ENCODE results near the gene NHEJ1.

The NHEJ1 gene

GRCh38 chr2:219109471-219109870, 51.1 kb downstream of the NHEJ1 start:
- Histone ChIP-seq H3K9me2 (ENCODE audit: low read depth, low read length) (no peaks in the 10 kb centered on the region), H3K27me3 (ENCODE audit: insufficient read depth, low read length) (no peaks in the 10 kb centered on the region), H3K4me1 (ENCODE audit: insufficient read depth, low read length, severe bottlenecking) (no peaks in the 10 kb centered on the region), H3K4me2 (ENCODE audit: low read length) (no peak overlapping the region), H2AFZ (ENCODE audit: low read length) (no peak overlapping the region), H3K9me3 (ENCODE audit: low read length) (no peaks in the 10 kb centered on the region), H3K9ac (ENCODE audit: low read length) (no peak overlapping the region), H3K36me3 (ENCODE audit: insufficient read depth, low read length) (no peaks in the 10 kb centered on the region), H3K4me3 (ENCODE audit: low read depth, low read length, poor library complexity, severe bottlenecking) (no peak overlapping the region), H3K27ac (ENCODE audit: low read depth, low read length, poor library complexity, severe bottlenecking) (no peak overlapping the region), H3F3A (ENCODE audit: insufficient read depth, low read length) (no peaks in the 10 kb centered on the region), H4K20me1 (ENCODE audit: insufficient read depth, low read length) (no peaks in the 10 kb centered on the region), H3K79me2 (ENCODE audit: insufficient read depth, low read length) (no peaks in the 10 kb centered on the region)
- TF ChIP-seq EZH2 (IDR thresholded peaks at IDR 0.05; ENCODE audit: borderline replicate concordance, low read length), result no peak
- no peak for TF ChIP-seq CTCF (IDR thresholded peaks at IDR 0.05; ENCODE audit: low read length)

GRCh38 chr2:219107758-219108157, 52.9 kb downstream of the NHEJ1 start:
- no peaks in the 10 kb centered on the region for H3K4me1 ChIP-seq (ENCODE audit: insufficient read depth, low read length, severe bottlenecking)
- H3K4me3 ChIP-seq (ENCODE audit: low read depth, low read length, poor library complexity, severe bottlenecking), result no peak overlapping the region

GRCh38 chr2:219106251-219106650, 54.4 kb downstream of the NHEJ1 start:
- Histone ChIP-seq H3K4me2 (ENCODE audit: low read length) (no peak overlapping the region), H3K9ac (ENCODE audit: low read length) (no peak overlapping the region), H2AFZ (ENCODE audit: low read length) (no peak overlapping the region), H3F3A (ENCODE audit: insufficient read depth, low read length) (no peaks in the 10 kb centered on the region), H3K79me2 (ENCODE audit: insufficient read depth, low read length) (no peaks in the 10 kb centered on the region), H4K20me1 (ENCODE audit: insufficient read depth, low read length) (no peaks in the 10 kb centered on the region), H3K27me3 (ENCODE audit: insufficient read depth, low read length) (no peaks in the 10 kb centered on the region), H3K9me3 (ENCODE audit: low read length) (no peaks in the 10 kb centered on the region), H3K36me3 (ENCODE audit: insufficient read depth, low read length) (no peaks in the 10 kb centered on the region), H3K27ac (ENCODE audit: low read depth, low read length, poor library complexity, severe bottlenecking) (no peak overlapping the region), H3K4me3 (ENCODE audit: low read depth, low read length, poor library complexity, severe bottlenecking) (no peak overlapping the region), H3K4me1 (ENCODE audit: insufficient read depth, low read length, severe bottlenecking) (no peaks in the 10 kb centered on the region), H3K9me2 (ENCODE audit: low read depth, low read length) (no peaks in the 10 kb centered on the region)
- TF ChIP-seq CTCF (IDR thresholded peaks at IDR 0.05; ENCODE audit: low read length), result no peak
- TF ChIP-seq EZH2 (IDR thresholded peaks at IDR 0.05; ENCODE audit: borderline replicate concordance, low read length), result no peak

More at GRCh38 chr2:219107758-219108157, 52.9 kb downstream of the NHEJ1 start:
- Histone ChIP-seq H3K36me3 (ENCODE audit: insufficient read depth, low read length) (no peaks in the 10 kb centered on the region), H2AFZ (ENCODE audit: low read length) (no peak overlapping the region), H3K9me3 (ENCODE audit: low read length) (no peaks in the 10 kb centered on the region), H3K4me2 (ENCODE audit: low read length) (no peak overlapping the region), H3F3A (ENCODE audit: insufficient read depth, low read length) (no peaks in the 10 kb centered on the region), H3K79me2 (ENCODE audit: insufficient read depth, low read length) (no peaks in the 10 kb centered on the region), H3K9me2 (ENCODE audit: low read depth, low read length) (no peaks in the 10 kb centered on the region), H4K20me1 (ENCODE audit: insufficient read depth, low read length) (no peaks in the 10 kb centered on the region), H3K27ac (ENCODE audit: low read depth, low read length, poor library complexity, severe bottlenecking) (no peak overlapping the region), H3K9ac (ENCODE audit: low read length) (no peak overlapping the region), H3K27me3 (ENCODE audit: insufficient read depth, low read length) (no peaks in the 10 kb centered on the region)
- TF ChIP-seq EZH2 (IDR thresholded peaks at IDR 0.05; ENCODE audit: borderline replicate concordance, low read length), result no peak
- no peak for TF ChIP-seq CTCF (IDR thresholded peaks at IDR 0.05; ENCODE audit: low read length)

Measured in OCI-LY1 (cell line).